Thyroid gland (tissue), 4 donors: Measurements from ENCODE around the gene PLEKHO2. TPM values are rescaled to one million over a fixed set of nuclear protein-coding genes. Genes with fewer than 3 reads are reported as not detected.
A peak's percentile ranks its signal among the peaks of the same experiment; 100 is the strongest.

Source experiments
- DNase-seq, 2 donors: peaks; one replicate each; pipeline ENCODE4 v3.0.0-alpha.2; 2019
- H3K27ac ChIP-seq, 3 donors: fragments of 200-600 bp; sonication (generic); 1 replicate in 2 of 3; 2 replicates in 1 of 3; pipeline ENCODE4 v1.5.1; 2016 to 2019; ENCODE audit warnings: mild to moderate bottlenecking in 1 of 3, moderate library complexity in 1 of 3
- H3K27me3 ChIP-seq: fragments of 200-600 bp; sonication (generic); one replicate; pipeline ENCODE4 v1.5.1; 2019
- H3K36me3 ChIP-seq, 2 donors: fragments of 200-600 bp; sonication (generic); one replicate each; pipeline ENCODE4 v1.5.1; 2016 to 2019
- H3K4me1 ChIP-seq, 2 donors: fragments of 200-600 bp; sonication (generic); one replicate each; pipeline ENCODE4 v1.5.1; 2017 to 2019
- H3K4me3 ChIP-seq, 3 donors: fragments of 200-600 bp; sonication (generic); replicated peaks in 1 of 3; 1 replicate in 2 of 3; 2 replicates in 1 of 3; pipeline ENCODE4 v1.5.1; 2016; ENCODE audit warnings: mild to moderate bottlenecking in 1 of 3
- H3K9me3 ChIP-seq: fragments of 200-600 bp; sonication (generic); one replicate; pipeline ENCODE4 v1.5.1; 2017
- POLR2A ChIP-seq, 2 donors: fragments of 450-650 bp; IDR thresholded peaks; one replicate each; pipeline ENCODE4 v1.6.1; 2017; ENCODE audit warnings: antibody characterized with exemption in 2 of 2, mild to moderate bottlenecking in 2 of 2, moderate library complexity in 1 of 2
- WGBS, 2 donors: methylation state at CpG; one replicate each; pipeline ENCODE4 v1.1.5; 2017; 5-methylcytosine and 5-hydroxymethylcytosine counted together
- intact Hi-C: fragments of 100-400 bp; cut with DNase I; formaldehyde crosslinking; loops from one replicate; pipeline ENCODE4 v1.15.1; 2023
- total RNA-seq, 4 donors: library from RNA; depleted of rRNA; stranded (reverse); fragments of >200 nt; gene quantifications; one replicate each; pipeline ENCODE4 v1.2.3, GENCODE V29; 2016
- TF ChIP-seq, protein P1 (sequence below), 6 experiments: fragments of 200-600 bp in 3 of 6; fragments of 450-650 bp in 3 of 6; sonication (generic) in 3 of 6; IDR thresholded peaks; one replicate each; pipeline ENCODE4 v1.5.1; 2016 to 2019; ENCODE audit warnings: antibody characterized with exemption in 6 of 6, mild to moderate bottlenecking in 2 of 6, inconsistent platforms in 1 of 6, moderate library complexity in 1 of 6

PLEKHO2 gene
- total RNA-seq, 4 donors from 2014 or later, result 31.3 to 53.6 (median 46.1) TPM

GRCh38 chr15:64816452-64816851 is 25.3 kb upstream of the PLEKHO2 start:
- no peaks in the 10 kb centered on the region for H3K36me3 ChIP-seq
- no peaks in the 10 kb centered on the region for H3K27me3 ChIP-seq
- WGBS, 2 donors, result 96% methylated on average over 8 to 9 of the region's 13 CpGs
- intact Hi-C loops, result no loop called here
- DNase-seq, result no peak
- no peak for TF ChIP-seq POLR2A (IDR thresholded peaks at IDR 0.05)
- TF ChIP-seq, protein P1, sequence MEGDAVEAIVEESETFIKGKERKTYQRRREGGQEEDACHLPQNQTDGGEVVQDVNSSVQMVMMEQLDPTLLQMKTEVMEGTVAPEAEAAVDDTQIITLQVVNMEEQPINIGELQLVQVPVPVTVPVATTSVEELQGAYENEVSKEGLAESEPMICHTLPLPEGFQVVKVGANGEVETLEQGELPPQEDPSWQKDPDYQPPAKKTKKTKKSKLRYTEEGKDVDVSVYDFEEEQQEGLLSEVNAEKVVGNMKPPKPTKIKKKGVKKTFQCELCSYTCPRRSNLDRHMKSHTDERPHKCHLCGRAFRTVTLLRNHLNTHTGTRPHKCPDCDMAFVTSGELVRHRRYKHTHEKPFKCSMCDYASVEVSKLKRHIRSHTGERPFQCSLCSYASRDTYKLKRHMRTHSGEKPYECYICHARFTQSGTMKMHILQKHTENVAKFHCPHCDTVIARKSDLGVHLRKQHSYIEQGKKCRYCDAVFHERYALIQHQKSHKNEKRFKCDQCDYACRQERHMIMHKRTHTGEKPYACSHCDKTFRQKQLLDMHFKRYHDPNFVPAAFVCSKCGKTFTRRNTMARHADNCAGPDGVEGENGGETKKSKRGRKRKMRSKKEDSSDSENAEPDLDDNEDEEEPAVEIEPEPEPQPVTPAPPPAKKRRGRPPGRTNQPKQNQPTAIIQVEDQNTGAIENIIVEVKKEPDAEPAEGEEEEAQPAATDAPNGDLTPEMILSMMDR (IDR thresholded peaks at IDR 0.05), result no peak
- H3K4me3 ChIP-seq, result no peak overlapping the region
- H3K27ac ChIP-seq, result no peak overlapping the region
- no peaks in the 10 kb centered on the region for H3K4me1 ChIP-seq
- no peaks in the 10 kb centered on the region for H3K9me3 ChIP-seq

DNA sequence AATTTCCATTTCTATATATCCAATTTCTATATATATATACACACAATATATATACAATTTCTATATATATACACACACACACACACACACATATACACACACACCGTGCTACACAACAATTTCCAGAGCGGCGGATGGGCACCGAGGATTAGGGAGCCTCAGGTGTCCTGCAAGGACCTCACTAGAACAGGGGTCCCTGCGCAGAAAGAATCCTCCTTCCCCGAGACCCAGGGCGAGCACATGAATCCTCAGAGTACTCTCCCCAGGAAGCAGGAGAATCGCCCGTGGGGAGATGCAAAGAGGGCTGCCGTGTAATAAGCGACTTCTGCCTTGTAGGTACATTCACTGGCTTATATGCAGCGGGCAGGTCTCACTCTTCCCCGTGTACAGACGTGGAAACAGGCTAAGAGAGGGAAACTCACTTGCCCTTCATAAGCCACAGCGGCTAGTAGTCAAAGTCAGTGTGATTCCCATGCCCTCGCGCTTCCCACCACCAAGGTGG is 16.7 kb upstream of the PLEKHO2 start:
- H3K4me3 ChIP-seq, result peak overlapping the region in 1 of 3 donors; percentile 24
- WGBS, 2 donors, result 1 to 4% methylated on average over 11 to 17 of the region's 17 CpGs
- peaks cover 16 to 23% of the 10 kb centered on the region in 2 donors for H3K4me1 ChIP-seq
- H3K9me3 ChIP-seq, result no peaks in the 10 kb centered on the region
- no peak for TF ChIP-seq POLR2A (IDR thresholded peaks at IDR 0.05)
- TF ChIP-seq, protein P1 (IDR thresholded peaks at IDR 0.05), result no peak
- DNase-seq, result no peak
- no peak overlapping the region for H3K27ac ChIP-seq
- no peaks in the 10 kb centered on the region for H3K27me3 ChIP-seq
- H3K36me3 ChIP-seq, result no peaks in the 10 kb centered on the region
- intact Hi-C loops, result no loop called here

- Histone ChIP-seq H3K9me3 (no peaks in the 10 kb centered on the region), H3K27ac (peak within 1 kb of the TSS; percentile 5 to 42 (median 31)), H3K36me3 (no peaks in the 10 kb centered on the region), H3K4me1 (peaks cover 16 to 23% of the 10 kb centered on the region in 2 donors), H3K4me3 (peak within 1 kb of the TSS in 1 of 3 donors; percentile 24), H3K27me3 (no peaks in the 10 kb centered on the region)
- intact Hi-C loops, result no loop called here
- TF ChIP-seq, protein P1 (IDR thresholded peaks at IDR 0.05), result no peak
- TF ChIP-seq POLR2A (IDR thresholded peaks at IDR 0.05), result peak in 1 of 2 donors; percentile 80
- peak; percentile 93 for DNase-seq
- WGBS, 2 donors, result 3 to 5% methylated on average over 18 to 33 of the region's 35 CpGs
These were observed 16.1 kb upstream of the PLEKHO2 start, which contains the start of gene PIF1 for GRCh38 chr15:64825431-64826294. Gene PIF1, minus strand, starts transcription at chr15:64825647. Its CDS starts 1,312 bp downstream, at chr15:64824335.

GRCh38 chr15:64828985-64829384 is 12.7 kb upstream of the PLEKHO2 start:
- TF ChIP-seq POLR2A (IDR thresholded peaks at IDR 0.05), result no peak
- TF ChIP-seq, protein P1 (IDR thresholded peaks at IDR 0.05), result no peak
- H3K9me3 ChIP-seq, result no peaks in the 10 kb centered on the region
- DNase-seq, result no peak
- peaks cover 10 to 16% of the 10 kb centered on the region in 2 donors for H3K4me1 ChIP-seq
- no peaks in the 10 kb centered on the region for H3K36me3 ChIP-seq
- no peaks in the 10 kb centered on the region for H3K27me3 ChIP-seq
- intact Hi-C loops, result no loop called here
- 93 to 95% methylated on average over 5 of the region's 5 CpGs for WGBS, 2 donors
- no peak overlapping the region for H3K27ac ChIP-seq
- no peak overlapping the region for H3K4me3 ChIP-seq

DNA sequence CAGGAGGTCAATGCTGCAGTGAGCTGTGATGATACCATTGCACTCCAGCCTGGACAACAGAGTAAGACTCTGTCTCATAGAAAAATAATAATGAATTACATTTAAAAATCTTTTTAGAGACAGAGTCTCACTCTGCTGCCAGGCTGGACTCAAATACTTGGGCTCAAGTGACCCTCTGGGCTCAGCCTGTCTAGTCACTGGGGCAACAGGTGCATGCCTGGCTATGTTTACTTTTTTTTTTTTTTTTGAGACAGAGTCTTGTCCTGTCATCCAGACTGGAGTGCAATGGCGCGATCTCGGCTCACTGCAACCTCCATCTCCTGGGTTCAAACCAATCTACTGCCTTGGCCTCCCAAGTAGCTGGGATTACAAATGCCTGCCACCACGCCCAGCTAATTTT is 8.0 kb upstream of the PLEKHO2 start:
- TF ChIP-seq, protein P1 (IDR thresholded peaks at IDR 0.05), result no peak
- no peak for TF ChIP-seq POLR2A (IDR thresholded peaks at IDR 0.05)

More for the DNA sequence above, 8.0 kb upstream of the PLEKHO2 start:
- no peaks in the 10 kb centered on the region for H3K27me3 ChIP-seq
- H3K27ac ChIP-seq, result no peak overlapping the region
- intact Hi-C loops, result no loop called here
- no peaks in the 10 kb centered on the region for H3K9me3 ChIP-seq
- no peaks in the 10 kb centered on the region for H3K4me1 ChIP-seq
- no peaks in the 10 kb centered on the region for H3K36me3 ChIP-seq
- H3K4me3 ChIP-seq, result no peak overlapping the region
- DNase-seq, result no peak
- 89 to 97% methylated on average over 4 of the region's 4 CpGs for WGBS, 2 donors
